NCI-H146 treated with DMSO at 0.1 percent for 48 hours (cell line): ENCODE data around the gene BMPR1B.
"Not testable (repeated sequence)": the region's sequence is repeated elsewhere in the genome, so short reads cannot be mapped to it uniquely, and the experiment has no call there.

Experiments used
- DNase-seq: peaks from one replicate; lab custom pipeline; 2025; ENCODE audit not compliant: unreplicated experiment; lab: John Stamatoyannopoulos, UW

Gene BMPR1B

GRCh38 chr4:95021099-95021498 is 263.3 kb downstream of the BMPR1B start:
- DNase-seq = no peak

- DNase-seq = no peak
Observed at GRCh38 chr4:95023110-95023509, 265.4 kb downstream of the BMPR1B start.

GRCh38 chr4:95027905-95028618 is 270.3 kb downstream of the BMPR1B start:
- DNase-seq = no peak

GRCh38 chr4:95038791-95039190 is 281.0 kb downstream of the BMPR1B start:
- no peak for DNase-seq

- no peak for DNase-seq
Observed at GRCh38 chr4:95044324-95044837, 286.6 kb downstream of the BMPR1B start.

GRCh38 chr4:95045429-95045828 is 287.7 kb downstream of the BMPR1B start:
- no peak for DNase-seq

GRCh38 chr4:95048296-95048695 is 290.5 kb downstream of the BMPR1B start:
- DNase-seq = no peak

GRCh38 chr4:95049551-95050233 is 291.9 kb downstream of the BMPR1B start:
- no peak for DNase-seq

GRCh38 chr4:95050980-95051701 is 293.4 kb downstream of the BMPR1B start:
- DNase-seq = no peak

- no peak for DNase-seq
Observed at GRCh38 chr4:95051702-95052020, 293.9 kb downstream of the BMPR1B start.

- DNase-seq = no peak
Observed at GRCh38 chr4:95058991-95059390, 301.2 kb downstream of the BMPR1B start.

- DNase-seq = no peak
Observed at GRCh38 chr4:95059663-95060062, 301.9 kb downstream of the BMPR1B start.

GRCh38 chr4:95061220-95061619 is 303.5 kb downstream of the BMPR1B start:
- DNase-seq = no peak

GRCh38 chr4:95061801-95062200 is 304.0 kb downstream of the BMPR1B start:
- DNase-seq = not testable (repeated sequence)

GRCh38 chr4:95066050-95066449 is 308.3 kb downstream of the BMPR1B start:
- DNase-seq = no peak

GRCh38 chr4:95068401-95068800 is 310.6 kb downstream of the BMPR1B start:
- no peak for DNase-seq

- no peak for DNase-seq
Observed at GRCh38 chr4:95068818-95069478, 311.2 kb downstream of the BMPR1B start.

GRCh38 chr4:95071851-95072250 is 314.1 kb downstream of the BMPR1B start:
- no peak for DNase-seq

GRCh38 chr4:95073646-95074045 is 315.9 kb downstream of the BMPR1B start:
- DNase-seq = no peak

GRCh38 chr4:95077864-95078263 is 320.1 kb downstream of the BMPR1B start:
- DNase-seq = no peak

GRCh38 chr4:95080969-95081368 is 323.2 kb downstream of the BMPR1B start:
- DNase-seq = no peak
